GM19238 (cell line): ENCODE measurements around the gene P3H2.

ENCODE experiments used
- DNase-seq: peaks from one replicate; pipeline ENCODE4 v3.0.0; 2011; ENCODE audit warnings: low spot score; ENCODE audit not compliant: insufficient read length

The P3H2 gene

GRCh38 chr3:189947948-189948723 lies 172.6 kb downstream of the P3H2 start:
- DNase-seq = no peak

- DNase-seq = no peak
Measured at GRCh38 chr3:189947068-189947467, 173.6 kb downstream of the P3H2 start.

DNA sequence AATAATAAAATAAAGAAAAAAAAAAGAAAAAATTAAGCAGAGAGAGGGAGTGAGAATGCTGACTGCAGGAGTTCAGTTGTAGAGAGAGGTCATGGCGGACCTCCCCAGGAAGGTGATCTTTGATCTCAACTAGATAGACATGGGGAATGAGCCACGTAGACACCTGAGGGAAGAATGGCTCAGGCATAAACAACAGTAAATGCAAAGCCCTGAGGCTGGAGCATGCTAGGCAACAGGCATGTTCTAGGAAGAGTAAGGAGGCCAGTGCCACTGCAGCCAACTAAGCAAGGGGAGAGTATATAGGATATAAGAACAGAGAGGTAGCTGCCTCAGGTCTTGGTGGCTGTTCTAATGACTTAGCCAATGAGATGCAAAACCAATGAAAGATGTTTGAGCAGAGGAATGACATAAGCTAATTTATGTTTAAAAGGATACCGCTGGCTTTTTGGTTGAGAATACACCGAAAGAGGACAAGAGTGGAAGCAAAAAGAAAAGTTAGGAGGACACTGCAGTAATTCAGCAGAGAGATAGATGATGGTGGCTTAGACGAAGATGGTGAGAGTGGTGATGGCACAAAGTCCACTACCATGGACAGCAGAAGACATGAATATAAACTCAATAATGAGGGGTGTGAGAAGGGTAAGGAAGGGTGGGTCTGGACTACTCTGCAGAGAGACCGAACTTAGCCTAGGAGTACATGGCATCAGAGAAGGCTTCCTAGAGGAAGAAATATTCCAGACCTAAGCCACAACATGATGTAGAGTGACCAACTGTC lies 174.6 kb downstream of the P3H2 start:
- DNase-seq = no peak

DNA sequence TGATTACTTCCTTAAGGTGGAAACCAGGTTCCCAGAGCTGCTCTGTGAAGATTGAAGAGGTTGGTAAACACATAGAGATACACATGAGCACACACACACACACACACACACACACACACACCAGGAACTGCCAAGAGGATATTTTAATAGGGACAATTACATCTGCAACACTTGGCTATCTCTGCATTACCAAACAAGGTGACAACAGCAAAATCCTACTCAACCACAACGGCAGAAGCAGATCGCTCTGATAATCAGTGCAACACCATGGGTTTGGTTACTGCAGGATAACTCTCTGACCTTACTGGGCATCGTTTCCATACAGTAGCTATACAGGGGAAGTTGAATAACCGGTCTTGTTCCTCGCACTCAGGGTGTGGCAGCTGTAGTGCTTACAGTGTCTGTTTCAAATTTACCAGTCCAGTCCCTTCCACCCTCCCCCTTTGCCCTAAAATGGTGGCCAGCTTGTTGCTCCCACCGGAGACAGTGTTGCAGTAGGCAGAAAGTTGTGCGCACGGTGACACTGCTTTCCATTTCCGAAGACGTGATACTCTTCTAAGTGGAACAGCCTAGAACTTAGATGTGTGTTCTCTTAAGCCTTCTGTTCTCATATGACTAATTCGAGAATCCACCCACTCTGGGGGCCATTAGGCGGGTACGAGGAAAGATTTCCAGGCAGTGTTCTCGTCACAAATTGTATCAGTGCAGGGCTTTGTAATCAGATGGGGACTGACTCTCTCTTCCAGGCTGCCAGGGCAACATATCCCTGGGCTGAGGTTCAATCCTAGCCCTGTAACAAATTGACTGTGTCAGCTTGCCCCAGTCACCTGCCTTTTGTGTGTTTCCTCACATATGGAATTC lies 176.2 kb downstream of the P3H2 start:
- DNase-seq = no peak

DNA sequence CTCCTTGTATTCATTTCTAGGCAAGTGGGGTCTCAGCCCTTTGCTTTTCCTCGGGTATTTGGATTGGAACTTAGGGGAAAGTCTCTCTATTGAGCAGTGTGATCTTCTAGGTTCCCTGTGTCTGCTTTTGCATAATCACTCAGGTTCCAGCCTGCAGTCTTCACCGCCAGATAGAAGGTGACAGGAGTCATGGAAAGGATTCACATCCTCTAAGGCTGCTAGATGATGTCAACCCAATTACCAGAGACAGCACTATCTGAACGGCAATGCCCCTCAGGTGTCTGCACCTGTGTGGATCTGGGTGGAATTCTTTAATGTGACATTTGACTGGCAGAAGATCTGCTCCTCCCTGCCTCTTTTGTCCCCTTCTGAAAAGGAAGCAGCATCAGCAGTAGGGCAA lies 177.7 kb downstream of the P3H2 start:
- no peak for DNase-seq

DNA sequence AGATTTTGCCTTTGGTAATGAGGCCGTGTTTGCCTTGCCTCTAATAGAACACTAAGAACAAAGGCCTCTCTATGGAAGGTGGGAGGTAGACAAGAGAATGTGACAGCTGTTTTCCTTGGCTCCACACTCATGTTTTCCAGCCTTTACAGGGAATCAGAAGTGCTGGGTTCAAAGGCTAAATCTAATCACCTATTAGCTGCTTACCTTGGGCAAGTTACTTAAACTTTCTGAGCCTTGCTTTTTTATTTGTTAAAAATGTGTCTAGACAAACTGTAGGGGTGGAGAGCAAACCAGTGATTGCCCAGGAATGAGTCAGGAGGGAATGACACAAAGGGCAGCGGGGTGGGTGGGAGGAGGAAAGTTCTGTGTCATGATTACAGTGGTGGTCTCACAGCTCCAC lies 179.0 kb downstream of the P3H2 start:
- DNase-seq = no peak

- DNase-seq = no peak
Measured at GRCh38 chr3:189941125-189941524, 179.6 kb downstream of the P3H2 start.

DNA sequence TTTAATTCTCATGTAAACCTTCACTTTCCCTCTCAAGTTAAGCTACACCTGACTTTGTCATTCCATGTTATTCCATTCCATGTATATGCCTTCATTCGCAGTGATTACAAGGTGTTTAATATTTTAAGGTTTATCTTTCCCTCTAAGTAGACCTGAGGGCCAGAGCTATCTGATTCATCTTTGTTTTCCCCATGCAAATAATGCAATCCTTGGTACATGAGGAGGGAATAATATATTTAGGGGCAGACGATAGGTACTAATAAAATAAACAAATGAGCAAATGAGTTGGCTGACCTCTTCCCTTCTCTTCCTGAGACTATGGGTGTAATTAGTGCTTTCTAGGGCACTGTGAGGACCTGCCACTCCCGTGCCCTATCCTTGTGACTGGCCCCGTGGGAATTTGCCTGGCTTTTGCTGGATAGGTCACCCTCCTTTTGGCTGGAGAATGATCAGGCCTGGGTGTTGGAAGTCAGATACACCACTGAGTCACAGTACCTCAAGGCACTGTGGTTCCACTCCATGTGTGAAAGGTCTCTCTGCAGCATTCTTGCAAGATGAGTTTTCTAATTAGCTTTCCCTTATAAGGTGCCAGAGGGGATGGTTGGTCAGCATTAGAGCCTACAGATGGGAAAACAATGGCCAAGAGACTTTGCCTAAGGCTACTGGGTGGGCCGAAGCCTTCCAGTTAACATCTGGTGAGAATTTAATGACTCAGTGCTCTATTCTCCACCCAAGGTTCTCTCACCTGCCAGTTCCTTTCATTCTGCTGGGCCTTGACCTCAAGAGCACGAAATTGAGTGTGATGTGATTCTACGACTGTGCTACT lies 183.2 kb downstream of the P3H2 start:
- DNase-seq = no peak

DNA sequence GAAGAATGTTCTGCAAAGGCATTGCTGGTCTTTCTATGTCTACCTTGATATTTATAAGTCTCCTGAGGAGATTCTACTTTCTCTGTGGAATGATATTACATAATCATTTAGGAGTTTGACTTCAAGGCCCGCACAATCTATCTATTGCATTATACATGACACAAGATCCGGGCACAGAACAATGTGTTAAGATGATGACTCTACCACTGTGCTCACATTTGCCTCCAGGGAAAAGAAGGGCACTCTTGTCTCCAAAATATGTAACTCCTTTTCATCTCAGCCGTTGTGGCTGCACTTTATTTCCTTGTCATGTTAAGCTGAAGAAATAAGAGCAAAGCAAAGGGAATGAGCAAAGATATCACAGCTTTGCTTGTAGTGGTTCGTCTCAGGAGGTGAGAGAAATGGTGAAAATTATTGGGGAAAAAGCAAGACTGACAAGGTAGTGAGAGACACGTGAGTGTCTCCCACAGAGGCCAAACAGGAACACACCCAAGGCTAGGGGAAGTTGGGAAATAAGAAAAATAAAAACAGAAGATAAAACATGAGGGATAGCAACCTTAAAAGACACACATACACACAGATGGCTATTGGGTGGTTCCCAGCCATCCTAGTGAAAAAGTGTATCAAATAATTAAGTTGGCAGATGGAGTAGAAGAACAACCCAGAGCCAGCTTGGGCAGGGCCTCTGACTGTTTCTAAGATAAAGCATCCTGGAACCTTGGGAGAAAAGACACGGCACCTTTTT lies 184.3 kb downstream of the P3H2 start:
- no peak for DNase-seq

GRCh38 chr3:189927975-189928895 lies 192.5 kb downstream of the P3H2 start:
- no peak for DNase-seq

- no peak for DNase-seq
Measured at GRCh38 chr3:189921770-189922169, 198.9 kb downstream of the P3H2 start.

DNA sequence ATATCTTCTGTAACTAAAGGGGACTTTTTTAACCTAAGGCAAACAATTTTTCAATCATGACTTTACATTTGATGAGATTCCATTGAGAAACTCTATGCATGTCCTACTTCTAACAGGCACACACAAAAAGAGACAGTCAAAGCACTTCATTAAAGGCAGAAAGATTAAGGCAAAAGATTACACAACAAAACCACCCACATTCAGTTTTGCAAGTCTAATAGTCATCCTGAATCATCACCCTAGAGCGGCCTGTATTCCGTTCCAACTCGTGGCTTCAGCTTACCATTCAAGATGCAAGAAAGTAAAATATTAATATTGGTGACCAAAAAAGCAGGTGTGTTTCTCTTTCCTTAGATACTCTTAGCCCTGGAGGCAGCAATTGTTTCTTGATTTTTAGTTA lies 205.9 kb downstream of the P3H2 start:
- no peak for DNase-seq

GRCh38 chr3:189911001-189911400 lies 209.7 kb downstream of the P3H2 start:
- no peak for DNase-seq

DNA sequence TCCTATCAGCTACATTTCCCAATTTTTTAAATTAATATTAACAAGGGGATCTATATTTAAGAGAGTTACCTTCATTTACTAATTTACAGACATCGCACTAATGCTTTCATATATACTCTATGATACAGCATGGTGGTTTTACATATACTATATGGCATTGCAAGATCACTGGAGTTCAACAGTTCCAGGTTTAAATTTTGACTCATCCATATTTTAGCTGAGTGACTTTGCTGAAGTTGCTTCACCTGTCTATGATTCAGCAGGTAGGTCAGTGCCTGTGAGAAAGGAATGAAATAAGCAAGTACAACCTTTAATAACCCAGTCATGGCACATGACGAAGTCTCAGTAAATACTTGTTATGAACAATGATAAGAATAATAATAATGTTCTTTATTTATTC lies 211.1 kb downstream of the P3H2 start:
- DNase-seq = no peak

- DNase-seq = no peak
Measured at GRCh38 chr3:189909139-189909538, 211.6 kb downstream of the P3H2 start.

DNA sequence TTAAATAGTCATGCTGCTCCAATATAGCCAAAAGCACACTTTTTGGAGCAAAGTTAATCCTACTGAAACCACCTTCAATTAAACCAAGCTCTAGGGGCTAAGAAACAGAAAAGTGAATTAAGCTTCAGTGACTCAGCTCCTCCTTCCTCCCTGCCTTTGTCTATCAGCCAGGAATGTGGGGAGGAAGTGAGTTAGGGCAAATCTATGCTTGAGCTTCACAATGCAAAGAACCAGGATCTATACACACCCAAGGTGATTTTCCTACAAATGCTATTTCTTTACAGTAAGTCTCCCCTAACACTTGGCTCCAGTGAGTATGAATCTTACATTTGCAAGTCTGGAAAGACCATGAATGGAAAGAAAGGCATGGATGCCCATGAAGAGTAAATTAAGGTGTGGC lies 212.1 kb downstream of the P3H2 start:
- DNase-seq = no peak

- DNase-seq = no peak
Measured at GRCh38 chr3:189907803-189908202, 212.9 kb downstream of the P3H2 start.
